HG03571 (cell line): ENCODE results near the gene SCN4A.
"Not testable (repeated sequence)": the region's sequence is repeated elsewhere in the genome, so short reads cannot be mapped to it uniquely, and the experiment has no call there.

Experiments used
- ATAC-seq: cut with Tn5 transposase; IDR thresholded peaks from one replicate; pipeline ENCODE4 v1.9.1; 2021; ENCODE audit not compliant: unreplicated experiment

The SCN4A gene

DNA sequence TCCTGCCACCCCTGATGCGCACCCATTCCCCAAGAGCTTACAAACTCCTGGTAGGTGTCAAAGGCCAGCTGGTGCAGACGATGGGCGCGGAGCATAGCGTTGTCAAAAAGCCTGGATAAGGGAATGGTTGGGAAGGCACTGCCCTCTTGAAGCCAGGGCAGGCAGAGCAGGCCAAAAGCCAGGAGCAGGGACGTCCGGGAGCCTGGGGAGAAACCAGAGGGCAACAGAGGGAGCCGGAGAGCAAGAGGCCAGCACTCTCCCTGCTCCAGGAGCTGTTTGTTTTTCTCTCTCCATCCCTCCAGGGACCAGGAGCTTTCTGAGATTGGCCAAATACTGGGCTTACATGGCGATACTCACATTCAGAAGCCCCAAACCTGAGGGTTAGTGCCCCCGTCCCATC lies 54.4 kb downstream of the SCN4A start:
- ATAC-seq: no peak

DNA sequence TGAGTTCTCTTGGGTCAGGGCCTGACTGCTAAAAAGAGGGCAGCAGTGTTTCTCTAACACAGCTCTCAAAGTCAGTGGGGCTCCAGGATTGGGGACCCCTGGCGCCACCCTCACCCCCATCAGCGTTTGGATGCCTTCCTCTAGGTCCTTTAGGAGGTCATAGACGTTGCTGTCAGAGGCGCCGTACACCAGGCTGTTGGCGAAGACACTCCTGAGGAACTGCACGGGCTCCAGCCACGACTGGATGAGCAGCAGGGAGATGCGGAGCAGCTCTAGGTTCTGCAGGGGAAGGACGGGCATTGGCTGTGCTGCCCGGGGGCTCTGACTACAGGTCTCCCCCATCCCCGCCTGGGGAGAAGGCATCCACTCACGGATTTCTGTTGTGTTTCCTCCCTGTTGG lies 55.1 kb downstream of the SCN4A start:
- no peak for ATAC-seq

DNA sequence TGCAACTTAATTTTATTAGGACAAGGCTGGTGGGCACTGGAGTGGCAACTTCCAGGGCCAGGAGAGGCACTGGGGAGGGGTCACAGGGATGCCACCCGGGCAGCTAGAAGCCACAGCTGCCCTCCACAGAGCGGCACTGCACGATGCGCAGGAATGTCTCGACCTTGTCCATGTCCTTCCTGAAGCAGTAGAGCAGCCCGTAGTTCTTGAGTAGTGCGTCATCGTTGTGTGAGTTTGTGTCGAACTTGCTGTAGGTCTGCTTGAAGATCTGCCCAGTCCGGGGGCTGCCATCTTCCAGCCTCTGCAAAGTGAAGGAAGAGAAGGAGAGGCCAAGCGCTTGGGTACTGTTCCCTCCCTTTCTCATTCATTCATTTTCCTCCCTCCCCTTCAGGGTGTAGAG lies 55.5 kb downstream of the SCN4A start:
- not testable (repeated sequence) for ATAC-seq

DNA sequence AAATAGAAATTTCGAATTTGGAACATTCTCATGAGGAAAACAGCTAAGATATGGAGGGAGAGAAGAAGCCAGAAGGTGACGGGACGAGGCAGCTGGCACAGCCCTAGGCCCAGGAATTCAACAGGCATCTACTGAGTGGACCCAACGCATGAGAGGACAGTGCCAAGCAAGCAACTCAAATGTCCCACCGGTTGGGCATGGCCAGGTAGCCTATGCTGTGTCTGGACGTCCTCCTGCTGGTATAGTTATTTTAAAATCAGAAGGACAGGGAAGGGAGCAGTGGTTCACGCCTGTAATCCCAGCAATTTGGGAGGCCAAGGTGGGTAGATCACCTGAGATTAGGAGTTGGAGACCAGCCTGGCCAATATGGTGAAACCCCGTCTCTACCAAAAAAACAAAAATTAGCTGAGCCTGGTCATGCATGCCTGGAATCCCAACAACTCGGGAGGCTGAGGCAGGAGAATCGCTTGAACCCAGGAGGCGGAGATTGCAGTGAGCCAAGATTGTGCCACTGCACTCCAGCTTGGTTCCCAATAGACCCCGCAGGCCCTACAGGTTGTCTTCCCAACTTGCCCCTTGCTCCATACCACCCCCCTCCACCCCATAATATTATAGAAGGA lies 56.0 kb downstream of the SCN4A start:
- no peak for ATAC-seq

DNA sequence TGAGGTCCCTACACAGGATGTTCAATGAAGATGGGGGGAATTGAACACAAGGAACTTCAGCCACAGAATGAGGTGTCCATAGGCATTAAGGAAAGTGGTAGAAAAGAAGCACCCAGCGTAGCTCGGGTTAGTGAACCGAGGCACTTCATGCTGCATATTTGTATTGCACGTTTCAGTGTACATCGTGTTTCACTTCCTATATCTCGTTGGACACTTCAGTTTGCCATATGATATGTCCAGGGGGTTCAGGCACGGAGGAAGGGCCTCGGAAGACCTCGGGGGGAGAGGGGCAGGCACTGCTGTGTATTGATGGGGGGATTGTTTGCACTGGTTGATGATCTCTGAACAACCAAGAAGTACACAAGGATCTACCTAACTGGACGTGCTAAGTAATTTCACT lies 57.0 kb downstream of the SCN4A start:
- not testable (repeated sequence) for ATAC-seq

DNA sequence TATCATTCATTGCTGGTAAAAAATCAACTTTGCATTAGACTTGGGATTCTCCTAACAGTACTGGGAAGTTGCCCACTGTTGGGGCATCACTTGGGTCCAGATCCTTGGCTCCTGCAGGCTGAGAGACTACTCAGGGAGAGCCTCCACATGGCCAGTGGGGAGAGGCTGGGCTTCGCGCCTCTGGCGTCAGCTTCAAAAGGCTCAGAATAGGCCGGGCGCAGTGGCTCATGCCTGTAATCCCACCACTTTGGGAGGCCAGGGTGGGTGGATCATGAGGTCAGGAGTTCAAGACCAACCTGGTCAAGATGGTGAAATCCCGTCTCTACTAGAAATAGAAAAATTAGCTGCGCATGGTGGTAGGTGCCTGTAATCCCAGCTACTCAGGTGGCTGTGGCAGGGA lies 58.2 kb downstream of the SCN4A start:
- no peak for ATAC-seq

DNA sequence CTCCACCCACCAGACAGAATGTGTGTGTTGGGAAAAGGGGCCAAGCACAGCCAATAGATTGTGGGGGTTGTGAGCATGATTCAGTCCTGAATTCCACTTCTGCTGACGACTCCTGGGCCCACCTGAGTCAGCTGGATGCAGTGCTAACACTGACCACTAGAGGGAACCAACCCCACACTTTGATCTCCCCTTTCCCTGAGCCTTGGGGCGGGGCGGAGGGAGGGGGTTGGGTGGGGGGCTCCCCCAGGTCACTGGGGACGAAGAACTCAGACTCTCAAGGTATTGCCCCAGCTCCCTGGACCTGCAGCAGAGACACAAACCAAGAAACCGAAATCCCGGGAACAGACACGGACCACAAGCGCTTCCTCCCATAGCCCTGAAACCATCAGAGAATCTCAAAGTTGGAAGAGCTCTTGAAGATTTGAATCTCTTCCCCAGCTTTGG lies 61.0 kb downstream of the SCN4A start:
- ATAC-seq: no peak

DNA sequence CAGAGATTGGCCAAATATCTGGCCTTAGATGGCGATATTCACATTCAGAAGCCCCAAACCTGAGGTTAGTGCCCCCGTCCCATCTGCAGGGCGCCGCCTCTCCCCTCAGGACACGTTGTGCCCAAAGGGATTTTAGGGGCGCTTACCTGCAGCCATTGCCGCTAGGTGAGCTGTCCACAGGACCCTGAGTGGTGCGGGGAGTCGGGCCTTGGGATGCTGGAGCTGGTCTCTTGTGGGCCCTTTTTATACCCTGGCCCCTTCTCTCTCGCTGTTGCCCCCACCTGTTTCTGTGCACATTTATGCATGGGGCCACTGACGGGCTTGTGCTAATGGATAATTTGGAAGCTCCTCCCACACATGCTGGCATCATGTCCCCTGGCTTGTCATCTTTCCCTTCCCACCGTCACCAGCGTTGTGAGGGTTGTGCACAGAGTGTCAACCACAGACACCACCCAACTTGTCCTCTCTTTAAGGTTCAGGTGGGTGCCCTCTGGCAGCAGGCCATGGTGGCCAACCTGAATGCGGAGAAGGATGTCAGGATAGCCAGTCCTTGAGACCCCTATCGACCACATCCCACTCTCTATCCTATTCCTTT lies 61.6 kb downstream of the SCN4A start, which contains the start of gene CSHL1:
Gene CSHL1, minus strand, starts transcription at position 218 of the 595 bp plus-strand sequence. Its CDS starts 62 bp downstream, at position 156.
- ATAC-seq: no peak

DNA sequence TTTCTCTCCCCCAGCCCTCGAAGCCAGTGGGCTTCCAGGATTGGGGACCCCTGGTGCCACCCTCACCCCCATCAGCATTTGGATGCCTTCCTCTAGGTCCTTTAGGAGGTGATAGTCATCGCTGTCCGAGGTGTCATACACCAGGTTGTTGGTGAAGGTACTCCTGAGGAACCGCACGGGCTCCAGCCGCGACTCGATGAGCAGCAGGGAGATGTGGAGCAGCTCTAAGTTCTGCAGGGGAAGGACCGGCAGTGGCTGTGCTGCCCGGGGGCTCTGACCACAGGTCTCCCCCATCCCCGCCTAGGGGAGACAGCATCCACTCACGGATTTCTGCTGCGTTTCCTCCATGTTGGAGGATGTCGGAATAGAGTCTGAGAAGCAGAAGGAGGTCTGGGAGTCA lies 62.6 kb downstream of the SCN4A start:
- no peak for ATAC-seq

DNA sequence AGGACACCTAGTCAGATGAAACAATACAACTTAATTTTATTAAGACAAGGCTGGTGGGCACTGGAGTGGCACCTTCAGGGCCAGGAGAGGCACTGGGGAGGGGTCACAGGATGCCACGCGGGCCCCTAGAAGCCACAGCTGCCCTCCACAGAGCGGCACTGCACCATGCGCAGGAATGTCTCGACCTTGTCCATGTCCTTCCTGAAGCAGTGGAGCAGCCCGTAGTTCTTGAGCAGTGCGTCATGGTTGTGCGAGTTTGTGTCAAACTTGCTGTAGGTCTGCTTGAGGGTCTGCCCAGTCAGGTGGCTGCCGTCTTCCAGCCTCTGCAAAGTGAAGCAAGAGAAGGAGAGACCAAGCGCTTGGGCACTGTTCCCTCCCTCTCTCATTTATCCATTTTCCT lies 63.1 kb downstream of the SCN4A start:
- not testable (repeated sequence) for ATAC-seq

DNA sequence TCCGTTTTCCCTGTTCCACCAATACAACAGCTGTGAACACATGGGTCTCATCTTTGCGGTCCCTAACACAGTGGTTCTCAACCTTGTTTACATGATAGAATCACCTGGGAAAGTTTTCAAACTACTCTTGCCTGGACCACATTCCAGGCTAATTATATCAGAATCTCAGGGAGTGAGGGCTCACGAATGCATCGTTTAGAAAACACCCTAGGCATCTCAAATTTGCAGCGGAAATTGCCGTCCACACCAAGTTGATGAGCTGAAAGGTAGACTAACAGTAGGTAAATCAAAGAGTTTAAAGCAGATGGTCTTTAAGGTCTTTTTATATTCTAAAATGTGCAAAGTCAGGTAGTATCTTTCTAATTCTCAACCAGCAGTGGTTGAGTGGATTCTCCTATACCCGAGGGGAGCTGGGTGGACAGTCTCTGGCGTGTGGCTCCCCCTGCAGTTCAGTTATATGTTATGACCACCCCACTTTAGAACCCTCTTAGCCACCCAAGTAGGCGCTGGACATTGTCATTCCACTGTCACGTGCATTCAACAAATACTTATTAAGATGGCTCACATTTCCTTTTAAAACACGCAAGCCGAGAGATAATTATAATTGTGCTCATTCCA lies 65.4 kb downstream of the SCN4A start:
- ATAC-seq: not testable (repeated sequence)

DNA sequence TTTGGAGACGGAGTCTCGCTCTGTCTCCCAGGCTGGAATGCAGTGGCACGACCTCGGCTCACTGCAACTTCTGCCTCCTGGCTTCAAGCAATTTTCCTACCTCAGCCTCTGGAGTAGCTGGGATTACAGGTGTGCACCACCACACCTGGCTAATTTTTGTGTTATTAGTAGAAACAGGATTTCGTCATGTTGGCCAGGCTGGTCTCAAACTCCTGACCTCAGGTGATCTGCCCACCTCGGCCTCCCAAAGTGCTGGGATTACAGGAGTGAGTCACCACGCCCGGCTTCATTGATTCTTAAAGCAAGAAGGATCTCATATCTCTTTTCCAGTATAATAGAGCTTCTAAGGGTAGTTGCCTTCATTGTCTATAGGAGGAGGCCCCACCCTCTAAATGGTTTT lies 67.9 kb downstream of the SCN4A start:
- ATAC-seq: not testable (repeated sequence)

DNA sequence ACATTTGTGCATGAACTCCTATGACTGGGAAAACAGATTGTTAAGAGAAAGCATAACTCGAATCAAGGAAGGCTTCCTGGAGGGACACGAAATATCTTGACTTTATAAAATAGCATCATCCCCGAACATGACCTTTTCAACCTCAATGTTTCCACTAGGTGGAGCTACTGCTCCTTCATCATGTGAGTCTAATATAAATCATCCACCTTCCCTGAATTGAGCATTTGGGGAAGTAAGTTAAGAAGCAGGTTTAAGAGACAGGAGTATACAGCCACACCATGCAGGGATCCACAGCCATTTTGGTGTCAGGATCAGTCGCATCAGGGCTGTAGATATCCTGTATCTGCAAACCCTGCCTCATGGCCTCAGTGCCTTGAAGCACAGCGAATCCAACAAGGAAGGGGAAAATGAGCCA lies 68.9 kb downstream of the SCN4A start:
- not testable (repeated sequence) for ATAC-seq

DNA sequence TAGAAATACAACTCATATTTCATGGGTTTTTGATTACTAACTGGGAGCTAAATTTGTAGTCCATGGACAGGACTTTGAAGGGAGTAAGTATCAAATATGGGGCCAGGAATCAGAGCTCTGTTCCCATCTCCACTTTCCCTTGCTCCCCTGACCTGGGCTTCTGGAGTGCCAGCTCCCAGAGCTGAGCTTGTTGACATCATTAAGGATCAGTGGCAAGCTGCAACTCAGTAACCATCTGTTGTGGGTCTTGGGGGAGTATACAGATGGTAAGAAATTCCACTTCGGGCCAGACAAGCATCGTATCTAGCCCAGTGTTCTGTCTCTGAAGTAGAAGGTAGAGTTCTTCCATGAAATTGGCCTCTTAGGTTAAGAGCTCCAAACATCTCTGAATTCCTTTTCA lies 70.7 kb downstream of the SCN4A start:
- ATAC-seq: not testable (repeated sequence)

DNA sequence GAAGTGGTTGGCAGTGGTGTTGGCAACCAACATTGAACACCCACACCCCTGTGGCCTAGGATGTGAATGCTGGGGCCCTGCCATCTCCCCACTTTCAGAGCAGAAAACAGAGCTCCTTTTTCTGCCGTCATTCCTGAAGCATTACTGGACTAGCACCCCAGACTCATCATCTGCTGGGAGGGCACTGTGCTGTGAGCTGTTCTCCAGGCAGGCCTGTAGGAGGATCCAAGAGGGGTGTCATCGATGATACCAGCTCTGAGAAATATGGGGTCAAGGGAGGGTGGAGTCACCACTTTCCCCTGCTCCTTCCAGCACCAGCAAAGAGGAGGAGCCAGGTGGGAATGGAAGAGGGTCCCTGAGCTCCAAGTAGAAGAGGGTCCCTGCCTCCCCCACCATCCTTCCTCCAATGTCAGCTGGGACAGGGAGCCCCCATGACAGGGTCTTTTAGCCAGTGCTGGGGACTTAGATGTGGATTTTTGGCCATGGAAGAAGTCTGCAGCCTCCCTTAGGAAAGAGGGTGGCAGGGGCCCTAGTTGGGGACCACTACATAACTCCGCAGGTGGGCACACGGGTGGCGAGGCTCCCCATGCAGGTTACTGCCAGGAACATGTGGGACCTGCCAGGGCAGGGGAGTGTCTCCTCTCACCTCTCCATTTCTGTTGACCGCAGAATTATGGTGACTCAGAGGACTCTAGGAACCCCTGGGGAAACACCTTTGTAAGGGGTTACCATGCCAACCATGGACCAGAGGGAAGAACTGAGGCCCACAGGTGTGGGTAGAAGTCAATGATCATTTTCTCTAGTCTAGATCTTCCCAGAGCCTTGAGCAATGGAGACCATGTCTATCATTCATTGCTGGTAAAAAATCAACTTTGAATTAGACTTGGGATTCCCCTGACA lies 73.6 kb downstream of the SCN4A start:
- ATAC-seq: not testable (repeated sequence)

DNA sequence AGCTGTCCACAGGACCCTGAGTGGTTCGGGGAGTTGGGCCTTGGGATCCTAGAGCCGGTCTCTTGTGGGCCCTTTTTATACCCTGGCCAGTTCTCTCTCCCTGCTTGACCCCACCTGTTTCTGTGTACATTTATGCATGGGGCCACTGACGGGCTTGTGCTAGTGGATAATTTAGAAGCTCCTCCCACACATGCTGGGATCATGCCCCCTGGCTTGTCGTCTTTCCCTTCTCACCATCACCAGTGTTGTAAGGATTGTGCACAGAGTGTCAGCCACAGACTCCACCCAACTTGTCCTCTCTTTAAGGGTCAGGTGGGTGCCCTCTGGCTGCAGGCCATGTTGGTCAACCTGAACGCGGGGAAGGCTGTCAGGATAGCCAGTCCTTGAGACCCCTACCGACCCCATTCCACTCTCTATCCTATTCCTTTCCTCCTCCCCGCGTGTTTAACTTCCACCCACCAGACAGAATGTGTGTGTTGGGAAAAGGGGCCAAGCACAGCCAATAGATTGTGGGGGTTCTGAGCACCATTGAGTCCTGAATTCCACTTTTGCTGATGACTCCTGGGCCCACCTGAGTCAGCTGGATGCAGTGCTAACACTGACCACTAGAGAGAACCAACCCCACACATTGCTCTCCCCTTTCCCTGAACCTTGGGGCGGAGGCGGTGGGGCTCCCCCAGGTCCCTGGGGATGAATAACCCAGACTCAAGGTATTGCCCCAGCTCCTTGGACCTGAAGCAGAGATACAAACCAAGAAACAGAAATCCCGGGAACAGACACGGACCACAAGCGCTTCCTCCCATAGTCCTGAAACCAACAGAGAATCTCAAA lies 76.0 kb downstream of the SCN4A start, which contains the start of gene CSH1:
Gene CSH1, minus strand, starts transcription at position 51 of the 831 bp plus-strand sequence. CDS start 63 bp downstream, outside the sequence.
- not testable (repeated sequence) for ATAC-seq

DNA sequence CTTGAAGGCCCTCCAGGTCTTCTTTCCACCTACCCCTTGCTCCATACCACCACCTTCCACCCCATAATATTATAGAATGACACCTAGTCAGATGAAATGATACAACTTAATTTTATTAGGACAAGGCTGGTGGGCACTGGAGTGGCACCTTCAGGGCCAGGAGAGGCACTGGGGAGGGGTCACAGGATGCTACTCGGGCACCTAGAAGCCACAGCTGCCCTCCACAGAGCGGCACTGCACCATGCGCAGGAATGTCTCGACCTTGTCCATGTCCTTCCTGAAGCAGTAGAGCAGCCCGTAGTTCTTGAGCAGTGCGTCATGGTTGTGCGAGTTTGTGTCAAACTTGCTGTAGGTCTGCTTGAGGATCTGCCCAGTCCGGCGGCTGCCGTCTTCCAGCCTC lies 77.9 kb downstream of the SCN4A start:
- not testable (repeated sequence) for ATAC-seq

DNA sequence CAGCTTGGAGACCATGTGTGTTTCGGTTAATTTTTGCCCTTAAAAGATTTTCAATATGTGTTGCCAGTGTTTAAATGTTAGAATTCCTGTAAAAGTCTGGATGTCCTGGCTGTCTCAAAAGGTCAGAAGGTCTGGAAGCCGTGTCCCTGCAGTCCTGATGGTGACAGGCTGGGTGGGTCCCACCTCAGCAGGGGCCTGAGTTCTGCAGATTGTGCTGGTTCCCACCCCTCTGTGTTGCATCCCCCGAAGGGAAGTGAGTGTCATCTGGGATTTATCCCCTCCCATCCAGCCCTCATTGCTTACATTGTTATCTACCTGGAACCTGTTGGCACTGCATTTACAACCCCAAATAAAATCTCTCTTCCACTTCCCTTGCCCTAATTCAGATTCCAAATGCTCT lies 78.7 kb downstream of the SCN4A start:
- ATAC-seq: not testable (repeated sequence)

DNA sequence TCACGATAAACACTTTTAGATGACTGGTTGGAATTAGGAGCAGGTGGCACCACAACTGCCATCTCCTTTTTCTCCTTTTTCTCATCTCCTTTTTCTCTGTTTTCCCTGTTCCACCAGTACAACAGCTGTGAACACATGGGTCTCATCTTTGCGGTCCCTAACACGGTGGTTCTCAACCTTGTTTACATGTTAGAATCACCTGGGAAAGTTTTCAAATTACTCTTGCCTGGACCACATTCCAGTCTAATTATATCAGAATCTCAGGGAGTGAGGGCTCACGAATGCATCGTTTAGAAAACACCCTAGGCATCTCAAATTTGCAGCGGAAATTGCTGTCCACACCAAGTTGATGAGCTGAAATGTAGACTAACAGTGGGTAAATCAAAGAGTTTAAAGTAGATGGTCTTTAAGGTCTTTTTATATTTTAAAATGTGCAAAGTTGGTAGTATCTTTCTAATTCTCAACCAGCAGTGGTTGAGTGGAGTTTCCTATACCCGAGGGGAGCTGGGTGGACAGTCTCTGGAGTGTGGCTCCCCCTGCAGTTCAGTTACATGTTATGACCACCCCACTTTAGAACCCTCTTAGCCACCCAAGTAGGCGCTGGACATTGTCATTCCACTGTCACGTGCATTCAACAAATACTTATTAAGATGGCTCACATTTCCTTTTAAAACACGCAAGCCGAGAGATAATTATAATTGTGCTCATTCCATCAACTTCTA lies 80.2 kb downstream of the SCN4A start:
- not testable (repeated sequence) for ATAC-seq
